GM19372 (cell line): Measurements from ENCODE around the gene SNX13.
"Not testable (repeated sequence)": the region's sequence is repeated elsewhere in the genome, so short reads cannot be mapped to it uniquely, and the experiment has no call there.

Source experiments
- ATAC-seq: cut with Tn5 transposase; IDR thresholded peaks from one replicate; pipeline ENCODE4 v1.9.1; 2021; ENCODE audit warnings: mild to moderate bottlenecking, low read depth, moderate library complexity; ENCODE audit not compliant: unreplicated experiment

The SNX13 gene

GRCh38 chr7:17916786-17917185, 23.5 kb downstream of the SNX13 start:
- no peak for ATAC-seq

DNA sequence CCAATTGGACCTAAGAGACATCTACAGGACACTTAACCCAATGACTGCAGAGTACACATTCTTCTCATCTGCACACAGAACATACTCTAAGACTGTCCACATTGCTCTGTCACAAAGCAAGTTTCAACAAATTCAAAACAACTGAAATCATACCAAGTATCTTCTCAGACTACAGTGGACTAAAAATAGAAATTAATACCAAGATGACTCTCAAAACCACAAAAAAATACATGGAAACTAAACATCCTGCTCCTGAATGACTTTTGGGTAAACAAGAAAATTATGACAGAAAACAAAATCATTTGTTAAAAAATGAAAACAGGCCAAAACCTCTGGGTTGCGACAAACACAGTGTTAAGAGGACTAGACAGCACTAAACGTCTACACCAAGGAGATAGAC, 24.5 kb downstream of the SNX13 start:
- no peak for ATAC-seq

GRCh38 chr7:17915168-17915567, 25.1 kb downstream of the SNX13 start:
- no peak for ATAC-seq

DNA sequence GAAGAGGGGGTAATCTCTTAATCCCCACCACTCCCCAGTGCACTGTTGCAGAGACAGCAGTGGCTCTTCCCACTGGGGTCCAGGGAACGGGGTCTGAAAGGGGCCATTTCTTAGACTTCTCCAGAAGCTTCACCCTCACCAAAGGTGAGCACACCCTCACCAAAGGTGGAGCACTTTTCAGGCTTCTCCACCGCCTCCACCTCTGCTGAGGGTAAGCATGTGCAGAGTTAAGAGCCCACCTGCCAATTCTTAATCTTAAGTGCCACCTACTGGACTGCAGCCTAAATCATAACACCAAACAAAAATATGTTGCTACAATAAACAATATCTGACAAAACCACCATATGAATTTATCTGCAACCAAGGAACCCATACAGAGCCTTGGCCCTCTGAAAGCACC, 27.0 kb downstream of the SNX13 start:
- no peak for ATAC-seq

- ATAC-seq: no peak
Observed at GRCh38 chr7:17912536-17913235, 27.6 kb downstream of the SNX13 start.

GRCh38 chr7:17912050-17912449, 28.2 kb downstream of the SNX13 start:
- ATAC-seq: no peak

DNA sequence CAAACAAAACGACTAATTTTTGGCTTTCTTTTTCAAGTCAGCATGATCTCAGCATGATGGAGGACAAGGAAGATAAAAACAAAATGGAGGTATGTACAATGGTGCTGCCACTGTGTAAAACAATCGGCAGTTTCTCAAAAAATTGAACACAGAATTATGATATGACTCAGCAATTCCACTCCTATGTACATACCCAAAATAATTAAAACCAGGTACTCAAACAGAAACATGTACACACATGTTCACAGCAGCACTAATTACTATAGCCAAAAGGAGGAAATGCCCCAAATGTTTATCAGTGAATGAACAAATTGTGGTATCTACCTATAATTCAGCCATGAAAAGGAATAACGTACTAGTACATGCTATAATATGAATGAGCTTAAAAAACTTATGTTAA, 29.9 kb downstream of the SNX13 start:
- no peak for ATAC-seq

- not testable (repeated sequence) for ATAC-seq
Observed at GRCh38 chr7:17909310-17909709, 31.0 kb downstream of the SNX13 start.

DNA sequence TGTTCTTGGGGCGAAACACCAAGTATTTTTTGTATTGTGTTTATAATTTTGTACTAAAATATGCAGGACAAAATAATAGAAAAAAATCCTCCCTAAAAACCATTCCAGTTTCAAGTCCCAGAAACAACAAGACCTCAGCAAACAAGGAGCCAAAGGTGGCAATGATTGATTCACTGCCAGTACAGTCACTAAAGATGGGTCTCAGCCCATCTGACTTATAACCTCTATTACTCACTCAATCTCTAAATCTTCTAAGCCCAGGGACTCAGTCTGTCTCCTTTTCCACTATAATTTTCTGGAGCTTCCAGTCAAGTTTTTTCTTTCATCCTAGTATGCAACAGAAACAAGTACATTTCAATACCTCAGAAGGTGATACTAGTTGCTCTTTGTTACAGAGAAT, 33.3 kb downstream of the SNX13 start:
- ATAC-seq: no peak

DNA sequence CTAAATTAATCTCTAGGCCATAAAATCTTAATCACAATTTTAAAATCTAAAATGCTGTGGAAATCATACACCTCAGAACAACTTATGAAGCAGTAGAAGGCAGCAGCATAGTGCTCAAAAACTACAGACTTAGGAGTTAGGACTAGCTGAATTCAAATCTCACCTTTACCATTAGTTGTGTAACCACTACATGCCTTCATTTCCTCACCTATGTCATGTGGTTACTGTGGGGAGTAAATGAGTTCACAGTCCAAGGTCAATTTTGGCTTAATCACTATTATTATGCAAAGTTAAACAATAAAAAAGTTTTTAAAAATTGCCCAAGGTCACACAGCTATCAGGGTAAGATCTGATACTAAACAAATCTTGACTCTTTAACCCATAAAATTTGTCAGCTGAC, 37.0 kb downstream of the SNX13 start:
- ATAC-seq: no peak

GRCh38 chr7:17902599-17902998, 37.7 kb downstream of the SNX13 start:
- no peak for ATAC-seq

- ATAC-seq: no peak
Observed at GRCh38 chr7:17900464-17900863, 39.8 kb downstream of the SNX13 start.

GRCh38 chr7:17898111-17898510, 42.2 kb downstream of the SNX13 start:
- no peak for ATAC-seq

DNA sequence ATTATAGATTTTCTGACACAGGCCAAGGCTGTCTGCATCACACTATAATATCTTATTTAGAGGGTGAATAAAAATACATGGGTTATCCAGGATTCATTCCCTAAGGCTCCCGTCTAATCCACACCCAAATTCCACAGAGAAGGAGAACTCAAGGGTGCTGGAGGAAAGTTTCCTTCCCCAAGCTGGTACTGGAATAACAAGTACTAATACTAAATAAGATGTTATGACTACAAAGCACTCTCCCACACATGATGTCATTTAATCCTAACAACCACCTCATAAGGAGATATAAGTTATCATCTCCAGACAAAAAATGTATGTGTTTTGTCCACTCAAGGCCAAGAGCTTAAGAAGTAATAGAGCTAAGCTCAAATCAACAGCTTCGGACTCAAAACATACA, 53.0 kb downstream of the SNX13 start:
- no peak for ATAC-seq

- ATAC-seq: no peak
Observed at GRCh38 chr7:17882685-17883084, 57.6 kb downstream of the SNX13 start.

GRCh38 chr7:17879075-17879661, 61.1 kb downstream of the SNX13 start:
- no peak for ATAC-seq

DNA sequence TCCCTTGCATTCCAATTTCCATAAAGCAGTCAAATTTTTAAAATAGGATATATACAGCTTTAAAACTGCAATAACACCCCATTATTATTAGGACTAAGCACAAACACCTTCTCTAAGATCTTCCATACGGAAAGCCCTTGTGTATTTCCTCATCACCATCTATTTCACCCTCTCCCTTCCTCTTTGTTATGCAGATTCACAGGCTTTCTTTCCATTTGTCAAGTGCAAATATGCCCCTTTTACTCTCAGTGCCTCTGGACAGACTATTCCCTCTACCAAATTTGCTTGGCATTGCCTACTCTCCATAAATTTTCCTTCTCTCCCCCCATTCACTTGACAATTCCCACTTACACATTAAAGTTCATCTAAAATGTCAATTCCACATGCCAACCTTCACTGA, 61.7 kb downstream of the SNX13 start:
- no peak for ATAC-seq

DNA sequence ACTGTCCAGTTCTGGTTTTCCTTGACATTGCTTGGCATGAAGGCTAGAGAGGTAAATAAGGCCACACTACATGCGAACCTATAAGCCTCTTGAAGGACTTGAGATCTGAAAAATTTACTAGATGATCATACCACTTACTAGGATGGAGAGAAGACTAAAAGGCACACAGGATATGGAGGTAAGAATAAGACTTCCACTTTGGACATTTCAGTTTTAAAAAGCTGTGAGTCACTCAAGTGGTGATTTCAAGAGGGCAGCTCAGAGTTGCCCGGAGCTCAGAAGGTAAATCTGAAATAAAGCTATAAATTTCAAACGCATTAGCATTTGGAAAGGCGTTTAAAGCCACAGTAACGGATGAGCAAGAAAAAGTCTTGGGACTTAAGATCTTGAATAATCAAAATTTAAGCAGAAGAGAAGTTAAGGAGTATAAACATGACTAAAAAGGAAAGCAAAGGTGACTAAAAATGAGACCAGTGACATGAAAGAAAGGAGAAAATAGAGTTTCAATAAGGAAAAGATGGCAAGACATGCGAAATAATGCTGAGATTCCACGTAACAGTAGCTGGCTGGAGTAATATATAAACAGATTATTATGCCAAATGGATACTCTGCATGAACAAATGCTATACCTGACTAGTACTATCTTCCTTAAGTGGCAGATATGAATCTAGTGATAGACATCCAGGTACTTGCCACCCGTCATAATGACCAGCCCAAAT, 68.3 kb downstream of the SNX13 start:
- ATAC-seq: no peak

- no peak for ATAC-seq
Observed at GRCh38 chr7:17870406-17870805, 69.9 kb downstream of the SNX13 start.

GRCh38 chr7:17863809-17864143, 76.5 kb downstream of the SNX13 start:
- ATAC-seq: no peak

- no peak for ATAC-seq
Observed at GRCh38 chr7:17863095-17863808, 77.0 kb downstream of the SNX13 start.
